ENCODE measurements around the gene PM20D1.
"Not testable (repeated sequence)": the region's sequence is repeated elsewhere in the genome, so short reads cannot be mapped to it uniquely, and the experiment has no call there.

PM20D1 gene, protein sequence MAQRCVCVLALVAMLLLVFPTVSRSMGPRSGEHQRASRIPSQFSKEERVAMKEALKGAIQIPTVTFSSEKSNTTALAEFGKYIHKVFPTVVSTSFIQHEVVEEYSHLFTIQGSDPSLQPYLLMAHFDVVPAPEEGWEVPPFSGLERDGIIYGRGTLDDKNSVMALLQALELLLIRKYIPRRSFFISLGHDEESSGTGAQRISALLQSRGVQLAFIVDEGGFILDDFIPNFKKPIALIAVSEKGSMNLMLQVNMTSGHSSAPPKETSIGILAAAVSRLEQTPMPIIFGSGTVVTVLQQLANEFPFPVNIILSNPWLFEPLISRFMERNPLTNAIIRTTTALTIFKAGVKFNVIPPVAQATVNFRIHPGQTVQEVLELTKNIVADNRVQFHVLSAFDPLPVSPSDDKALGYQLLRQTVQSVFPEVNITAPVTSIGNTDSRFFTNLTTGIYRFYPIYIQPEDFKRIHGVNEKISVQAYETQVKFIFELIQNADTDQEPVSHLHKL

DNA sequence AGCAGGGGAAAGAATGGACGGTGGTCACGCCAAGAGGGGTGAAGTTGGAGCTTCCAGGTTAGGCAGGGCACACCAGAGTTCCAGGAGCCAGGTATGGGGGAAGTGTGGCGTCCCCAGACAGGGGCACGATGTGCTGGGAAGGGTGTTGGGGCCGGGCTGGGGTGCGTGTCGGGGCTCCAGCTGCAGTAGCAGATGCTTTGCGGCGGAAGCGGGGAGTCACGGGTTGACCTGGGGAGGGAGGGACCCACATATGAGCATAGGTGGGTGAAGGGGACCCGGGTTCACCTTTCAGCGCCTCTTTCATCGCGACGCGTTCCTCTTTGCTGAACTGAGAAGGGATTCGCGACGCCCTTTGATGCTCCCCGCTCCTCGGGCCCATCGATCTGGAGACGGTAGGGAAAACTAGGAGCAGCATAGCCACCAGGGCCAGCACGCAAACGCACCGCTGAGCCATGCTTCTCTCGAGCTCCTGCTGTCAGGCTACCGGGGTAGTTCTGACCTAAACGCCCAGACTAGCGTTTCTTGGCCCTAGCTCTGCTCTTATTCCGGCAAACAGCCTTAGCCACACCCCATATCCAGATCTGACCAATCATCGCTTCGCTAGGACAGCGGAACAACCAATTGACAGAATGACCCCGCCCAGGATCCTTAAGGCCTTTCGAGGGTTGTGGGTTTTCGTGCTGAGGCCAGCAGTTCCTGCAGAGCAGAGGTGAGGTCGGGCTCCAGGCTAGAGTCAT lies at the start of gene PM20D1:
Gene PM20D1 (minus strand): TSS at position 514 of the 737 bp plus-strand sequence. CDS start 60 bp downstream, at position 454.
- DNase-seq = peak in 35 of 58 donors; percentile 5 to 87 (median 40)

DNA sequence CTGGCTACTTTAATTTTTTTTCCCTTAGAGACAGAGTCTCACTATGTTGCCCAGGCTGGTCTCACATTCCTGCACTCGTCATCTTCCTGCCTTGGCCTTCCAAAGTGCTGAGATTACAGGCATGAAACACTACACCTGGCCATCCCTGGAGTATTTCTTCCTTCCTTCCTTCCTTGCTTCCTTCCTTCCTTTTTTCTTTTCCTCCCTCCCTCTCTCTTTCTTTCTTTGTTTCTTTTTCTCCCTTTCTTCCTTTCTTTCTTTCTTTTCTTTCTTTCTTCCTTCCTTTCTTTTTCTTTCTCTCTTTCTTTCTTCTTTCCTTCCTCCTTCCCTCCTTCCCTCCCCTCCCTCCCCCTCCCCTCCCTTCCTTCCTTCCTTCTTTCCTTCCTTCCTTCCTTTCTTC lies 46.4 kb upstream of the PM20D1 start:
- DNase-seq = no peak

DNA sequence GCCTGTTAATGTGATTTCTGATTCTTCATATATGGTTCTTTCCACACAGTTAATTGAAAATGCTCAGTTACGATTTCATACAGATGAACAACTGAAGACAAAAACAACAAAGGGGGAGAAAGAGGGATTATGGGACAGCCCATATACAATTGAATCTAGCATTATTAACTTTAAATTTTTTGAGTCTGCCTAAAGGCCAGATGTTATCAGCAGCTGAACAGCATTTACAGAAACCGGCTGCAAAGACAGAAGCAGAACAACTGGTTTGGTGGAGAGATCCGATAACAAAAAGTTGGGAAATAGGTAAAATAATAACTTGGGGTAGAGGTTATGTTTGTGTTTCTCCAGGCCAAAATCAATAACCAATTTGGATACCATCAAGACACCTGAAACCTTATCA lies 44.2 kb upstream of the PM20D1 start:
- DNase-seq = not testable (repeated sequence)

DNA sequence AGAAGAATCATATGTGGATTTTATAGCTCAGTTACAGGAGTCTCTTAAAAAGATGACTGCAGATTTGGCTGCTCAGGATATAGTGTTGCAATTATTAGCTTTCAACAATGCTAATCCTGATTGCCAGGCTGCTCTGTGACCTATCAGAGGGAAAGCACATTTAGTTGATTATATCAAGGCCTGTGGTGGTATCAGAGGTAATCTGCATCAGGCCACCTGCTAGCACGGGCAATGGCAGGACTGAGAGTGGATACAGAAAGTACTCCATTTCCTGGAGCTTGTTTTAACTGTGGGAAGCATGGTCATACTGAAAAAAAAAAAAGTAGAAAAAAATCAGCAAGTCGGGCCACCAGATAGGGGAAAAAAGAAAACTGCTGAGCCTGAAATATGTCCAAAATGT lies 42.2 kb upstream of the PM20D1 start:
- not testable (repeated sequence) for DNase-seq

DNA sequence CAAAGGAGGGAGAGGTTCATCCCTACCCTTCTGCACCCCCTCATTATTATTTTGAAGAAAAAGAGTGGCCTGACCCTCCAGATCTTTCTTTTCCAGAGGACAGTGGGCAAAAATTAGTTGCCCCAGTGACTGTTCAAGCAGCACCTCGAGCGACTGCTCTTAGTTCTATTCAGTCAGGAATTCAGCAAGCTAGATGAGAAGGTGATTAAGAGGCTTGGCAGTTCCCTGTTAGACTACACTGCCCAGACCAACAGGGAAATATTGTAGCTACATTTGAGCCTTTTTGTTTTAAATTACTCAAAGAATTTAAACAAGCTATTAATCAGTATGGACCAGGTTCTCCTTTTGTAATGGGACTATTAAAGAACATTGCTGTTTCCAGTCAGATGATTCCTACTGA lies 41.5 kb upstream of the PM20D1 start:
- DNase-seq = not testable (repeated sequence)

DNA sequence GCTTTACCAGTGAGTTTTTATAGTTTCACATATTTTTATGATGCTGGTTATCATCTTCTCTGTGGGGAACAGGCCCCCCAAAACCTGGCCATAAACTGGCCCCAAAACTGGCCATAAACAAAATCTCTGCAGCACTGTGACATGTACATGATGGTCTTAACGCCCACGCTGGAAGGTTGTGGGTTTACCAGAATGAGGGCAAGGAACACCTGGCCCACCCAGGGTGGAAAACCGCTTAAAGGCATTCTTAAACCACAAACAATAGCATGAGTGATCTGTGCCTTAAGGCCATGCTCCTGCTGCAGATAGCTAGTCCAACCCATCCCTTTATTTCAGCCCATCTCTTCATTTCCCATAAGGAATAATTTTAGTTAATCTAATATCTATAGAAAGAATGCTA lies 40.7 kb upstream of the PM20D1 start:
- DNase-seq = not testable (repeated sequence)

DNA sequence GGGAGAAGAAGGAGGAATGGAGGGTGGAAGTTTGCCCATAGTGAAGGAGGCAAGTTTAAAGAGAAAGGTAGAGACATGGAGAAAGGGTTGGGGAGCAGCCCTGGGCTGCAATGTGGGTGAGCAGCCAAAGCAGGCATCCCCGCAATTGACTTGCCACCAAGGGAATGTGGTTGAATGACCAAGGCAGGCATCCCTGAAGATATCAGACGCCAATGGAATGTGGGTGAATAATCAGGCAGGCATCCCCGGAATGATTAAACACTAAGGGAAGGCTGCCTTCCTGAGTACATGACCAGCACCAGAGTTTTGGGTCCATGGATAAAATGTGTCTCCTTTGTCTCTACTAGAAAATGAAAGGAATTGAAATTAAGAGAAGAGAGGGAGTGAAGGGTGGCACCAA lies 39.8 kb upstream of the PM20D1 start:
- DNase-seq = not testable (repeated sequence)

DNA sequence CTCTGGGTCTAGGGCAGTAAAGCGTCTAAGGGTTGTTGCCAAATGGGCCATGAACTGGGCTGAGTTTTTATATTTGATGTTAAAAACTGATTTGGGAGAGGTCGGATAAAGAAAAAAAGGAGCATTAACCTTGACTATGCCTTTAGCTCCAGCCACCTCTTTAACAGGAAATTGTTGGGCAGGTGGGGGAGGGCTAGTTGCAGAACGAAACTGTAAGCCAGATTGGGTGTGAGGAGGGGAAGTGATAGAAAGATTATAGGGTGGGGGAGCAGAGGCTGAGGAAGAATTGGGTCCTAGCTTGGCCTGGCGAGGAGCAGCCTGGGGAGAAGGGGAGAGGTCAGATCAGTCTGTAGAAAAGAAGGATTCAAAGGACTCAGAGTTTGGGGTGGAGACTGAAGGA lies 39.1 kb upstream of the PM20D1 start:
- DNase-seq = not testable (repeated sequence)

DNA sequence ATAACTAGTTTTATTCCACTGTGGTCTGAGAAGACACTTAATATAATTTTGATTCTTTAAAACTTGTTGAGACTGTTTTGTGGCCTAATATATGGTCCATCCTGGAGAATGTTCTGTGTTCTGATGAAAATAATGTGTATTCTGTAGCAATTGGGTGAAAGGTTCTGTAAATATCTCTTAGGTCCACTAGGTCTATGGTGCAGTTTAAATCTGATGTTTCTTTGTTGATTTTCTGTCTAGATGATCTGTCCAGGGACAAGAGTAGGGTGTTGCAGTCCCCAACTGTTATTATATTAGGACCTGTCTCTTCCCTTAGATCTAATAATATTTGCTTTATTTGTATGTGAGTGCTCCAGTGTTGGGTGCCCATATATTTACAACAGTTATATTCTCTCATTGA lies 33.9 kb upstream of the PM20D1 start:
- no peak for DNase-seq

DNA sequence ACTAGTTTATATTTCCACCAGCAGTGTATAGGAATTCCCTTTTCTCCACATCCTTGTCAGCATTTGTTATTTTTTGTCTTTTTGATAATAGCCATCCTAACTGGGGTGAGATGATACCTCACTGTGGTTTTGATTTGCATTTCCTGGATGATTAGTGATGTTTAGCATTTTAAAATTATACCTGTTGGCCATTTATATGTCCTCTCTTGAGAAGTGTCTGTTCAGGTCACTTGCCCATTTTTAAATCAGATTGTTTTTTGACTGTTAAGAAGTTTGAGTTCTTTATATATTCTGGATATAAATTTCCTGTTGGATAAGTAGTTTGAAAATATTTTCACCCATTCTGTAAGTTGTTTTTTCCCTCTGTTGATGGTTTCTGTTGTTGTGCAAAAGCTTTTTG lies 31.0 kb upstream of the PM20D1 start:
- DNase-seq = no peak

DNA sequence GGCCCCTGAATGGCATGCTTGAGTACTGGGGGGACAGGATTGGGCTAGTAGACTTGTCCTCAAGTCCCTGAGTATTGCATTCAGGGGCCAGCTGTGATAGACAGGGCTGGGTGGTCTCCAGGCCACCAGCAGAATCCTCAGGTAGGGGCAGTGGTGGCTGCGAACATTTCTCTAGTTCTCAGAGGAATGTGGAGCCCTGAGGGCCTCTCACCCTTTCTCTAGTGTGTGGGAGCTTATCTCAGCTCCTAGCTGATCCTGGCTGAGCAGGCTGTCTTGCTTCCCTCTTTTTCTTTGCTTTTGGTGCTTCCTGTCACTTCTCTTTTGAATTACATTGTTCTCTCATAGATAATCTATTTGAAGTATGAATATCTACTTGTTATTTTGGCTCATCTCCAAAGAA lies 30.0 kb upstream of the PM20D1 start:
- no peak for DNase-seq

DNA sequence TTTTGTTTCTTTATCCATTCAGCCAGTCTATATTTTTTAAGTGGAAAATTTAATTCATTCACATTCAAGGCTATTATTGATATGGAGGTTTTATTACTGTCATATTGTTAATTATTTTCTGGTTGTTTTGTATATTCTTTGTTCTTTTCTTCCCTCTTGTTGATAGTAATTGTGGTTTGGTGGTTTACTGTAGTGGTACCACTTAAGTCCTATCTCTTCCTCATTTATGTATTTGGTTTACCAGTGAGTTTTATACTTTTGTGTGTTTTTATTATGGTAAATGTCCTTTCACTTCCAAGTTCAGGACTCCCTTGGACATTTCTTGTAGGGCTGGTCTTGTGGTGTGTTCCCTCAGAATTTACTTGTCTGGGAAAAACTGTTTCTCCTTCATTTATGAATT lies 28.1 kb upstream of the PM20D1 start:
- DNase-seq = no peak

DNA sequence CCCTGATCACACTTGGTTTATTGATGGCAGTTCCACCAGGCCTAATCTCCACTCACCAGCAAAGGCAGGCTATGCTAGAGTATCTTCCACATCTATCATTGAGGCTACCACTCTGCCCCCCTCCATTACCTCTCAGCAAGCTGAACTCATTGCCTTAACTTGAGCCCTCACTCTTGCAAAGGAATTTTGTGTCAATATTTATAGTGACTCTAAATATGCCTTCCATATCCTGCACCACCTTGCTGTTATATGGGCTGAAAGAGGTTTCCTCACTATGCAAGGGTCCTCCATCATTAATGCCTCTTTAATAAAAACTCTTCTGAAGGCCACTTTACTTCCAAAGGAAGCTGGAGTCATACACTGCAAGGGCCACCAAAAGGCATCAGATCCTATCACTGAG lies 23.2 kb upstream of the PM20D1 start:
- DNase-seq = not testable (repeated sequence)

DNA sequence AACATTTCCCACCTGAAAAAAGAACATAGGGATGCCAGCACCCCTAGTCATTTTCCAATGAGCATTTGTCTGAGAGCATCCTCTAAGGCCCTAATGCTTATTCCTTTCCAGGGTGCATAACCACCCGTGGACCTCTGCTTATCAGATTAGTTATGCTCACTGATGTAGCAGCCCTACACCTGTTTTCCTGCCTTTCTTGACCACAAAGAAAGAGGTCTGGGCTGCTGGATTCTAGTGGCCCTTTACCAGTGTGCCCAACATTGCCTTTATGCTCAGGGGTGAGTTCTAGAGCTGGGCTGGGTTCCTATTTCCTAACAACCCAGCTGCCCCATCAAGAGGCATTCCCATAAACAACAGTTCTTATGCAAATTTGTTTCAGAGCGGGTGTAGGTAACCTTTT lies 20.3 kb upstream of the PM20D1 start:
- DNase-seq = no peak

DNA sequence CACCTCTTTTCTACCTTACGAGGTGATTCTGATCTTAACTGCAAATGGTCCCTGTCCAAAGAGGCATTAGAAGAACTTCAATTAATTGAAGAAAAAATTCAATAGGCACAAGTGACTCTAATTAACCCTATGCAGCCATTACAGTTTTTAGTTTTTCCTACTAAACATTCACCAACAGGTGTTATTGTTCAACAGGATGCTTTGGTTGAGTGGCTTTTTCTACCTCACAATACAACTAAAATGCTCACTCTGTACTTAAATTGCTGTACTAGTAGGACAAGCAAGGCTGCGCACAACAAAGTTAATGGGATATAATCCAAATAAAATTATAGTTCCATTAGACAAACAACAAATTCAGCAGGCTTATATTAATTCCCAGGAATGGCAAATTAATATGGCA lies 11.6 kb upstream of the PM20D1 start:
- no peak for DNase-seq

DNA sequence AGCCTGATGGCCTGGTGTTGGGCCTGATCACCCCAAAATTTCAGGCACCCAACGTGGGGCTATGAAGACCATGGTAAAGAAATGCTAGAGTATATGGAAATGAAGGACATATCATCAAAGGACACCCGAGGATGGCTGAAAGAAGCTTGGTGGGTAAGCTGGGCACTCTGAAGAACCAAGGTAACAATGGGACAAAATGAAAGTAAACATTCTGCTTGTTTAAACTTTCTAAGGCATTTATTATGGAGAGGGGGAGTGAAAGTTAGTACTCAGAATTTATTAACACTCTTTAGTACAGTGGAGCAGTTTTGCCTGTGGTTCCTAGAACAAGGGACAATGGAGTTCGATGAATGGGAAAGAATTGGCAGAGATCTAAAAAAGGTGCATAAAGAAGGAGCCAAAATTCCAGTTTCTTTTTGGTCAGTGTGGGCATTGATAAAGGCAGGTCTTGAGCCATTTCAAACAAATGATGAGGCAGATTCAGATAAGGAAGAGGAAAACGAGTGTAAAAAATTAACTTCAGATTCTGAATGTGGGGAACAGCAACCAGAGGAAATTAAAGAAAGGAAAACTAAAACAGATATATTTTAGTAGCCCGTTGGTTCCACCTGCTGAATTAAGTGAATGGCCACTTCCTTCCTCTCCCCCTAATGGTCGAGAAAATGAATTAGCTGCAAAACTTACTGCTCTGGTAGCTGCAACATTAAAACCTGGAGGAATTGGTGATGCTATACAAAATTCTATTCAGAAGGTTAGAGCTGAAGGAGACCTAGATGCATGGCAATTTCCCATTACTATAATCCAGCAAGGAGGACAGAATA lies 8.4 kb upstream of the PM20D1 start:
- no peak for DNase-seq

DNA sequence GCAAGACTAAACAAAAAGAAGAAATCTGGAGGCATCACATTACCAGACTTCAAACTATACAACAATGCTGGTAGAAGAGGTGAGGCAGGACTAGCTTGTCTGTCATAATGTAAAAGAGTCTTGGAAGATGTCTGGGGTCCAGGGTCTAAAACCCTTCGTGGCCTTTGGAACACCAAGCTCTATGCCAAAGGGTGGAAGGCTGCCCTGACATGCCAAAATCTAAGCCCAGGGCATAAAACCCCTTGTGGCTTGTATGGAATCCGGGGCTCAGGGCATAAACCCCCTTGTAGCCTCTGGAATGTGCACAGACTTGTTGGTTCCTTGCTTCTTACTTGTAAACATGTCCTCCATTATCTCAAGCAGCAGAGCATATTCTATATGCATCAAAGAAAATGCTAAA lies 7.6 kb upstream of the PM20D1 start:
- DNase-seq = not testable (repeated sequence)

DNA sequence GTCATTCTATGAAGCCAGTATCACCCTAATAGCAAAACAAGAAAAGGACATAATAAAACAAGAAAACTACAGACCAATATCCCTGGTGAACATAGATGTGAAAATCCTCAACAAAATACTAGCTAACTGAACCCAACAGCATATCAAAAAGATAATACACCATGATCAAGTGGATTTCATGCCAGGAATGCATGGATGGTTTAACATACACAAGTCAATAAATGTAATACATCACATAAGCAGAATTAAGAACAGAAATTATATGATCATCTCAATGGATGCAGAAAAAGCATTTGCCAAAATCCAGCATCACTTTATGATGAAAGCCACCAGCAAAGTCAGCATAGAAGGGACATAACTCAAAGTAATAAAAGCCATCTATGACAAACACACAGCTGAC lies 6.5 kb upstream of the PM20D1 start:
- no peak for DNase-seq

DNA sequence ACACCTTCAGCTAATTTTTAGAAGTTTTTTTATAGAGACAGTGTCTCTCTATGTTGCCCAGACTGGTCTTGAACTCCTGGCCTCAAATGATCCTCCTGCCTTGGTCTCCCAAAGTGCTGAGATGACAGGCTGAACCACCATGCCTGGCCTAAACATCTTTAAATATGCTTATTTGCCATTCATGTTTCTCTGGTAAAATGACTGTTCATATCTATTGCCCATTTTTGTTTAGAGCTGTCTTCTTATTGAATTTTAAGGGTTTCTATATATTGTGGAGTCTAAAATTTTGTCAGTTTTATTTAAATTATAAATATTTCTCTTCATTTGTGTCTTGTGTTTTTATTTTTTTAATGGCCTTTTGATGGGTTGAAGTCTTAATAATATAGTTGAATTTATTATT lies 3.0 kb upstream of the PM20D1 start:
- DNase-seq = no peak

DNA sequence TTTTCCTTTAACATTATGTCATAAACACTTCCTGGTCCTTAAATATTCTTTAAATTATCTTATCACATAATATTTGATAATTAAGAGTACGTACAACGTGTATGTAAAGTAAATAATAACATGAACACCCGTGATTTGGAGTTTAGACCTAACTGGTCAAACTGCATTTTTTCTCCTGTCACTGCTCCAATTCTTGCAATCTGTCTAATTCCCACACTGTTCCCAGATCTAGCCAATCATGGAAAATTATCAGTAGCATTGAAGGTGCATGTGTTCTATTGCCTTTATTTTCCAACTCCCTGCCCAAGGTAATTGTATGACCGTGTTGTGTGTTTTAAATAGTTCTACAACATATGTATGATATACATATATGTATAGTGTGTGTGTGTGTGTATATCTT lies 2.1 kb upstream of the PM20D1 start:
- DNase-seq = no peak

DNA sequence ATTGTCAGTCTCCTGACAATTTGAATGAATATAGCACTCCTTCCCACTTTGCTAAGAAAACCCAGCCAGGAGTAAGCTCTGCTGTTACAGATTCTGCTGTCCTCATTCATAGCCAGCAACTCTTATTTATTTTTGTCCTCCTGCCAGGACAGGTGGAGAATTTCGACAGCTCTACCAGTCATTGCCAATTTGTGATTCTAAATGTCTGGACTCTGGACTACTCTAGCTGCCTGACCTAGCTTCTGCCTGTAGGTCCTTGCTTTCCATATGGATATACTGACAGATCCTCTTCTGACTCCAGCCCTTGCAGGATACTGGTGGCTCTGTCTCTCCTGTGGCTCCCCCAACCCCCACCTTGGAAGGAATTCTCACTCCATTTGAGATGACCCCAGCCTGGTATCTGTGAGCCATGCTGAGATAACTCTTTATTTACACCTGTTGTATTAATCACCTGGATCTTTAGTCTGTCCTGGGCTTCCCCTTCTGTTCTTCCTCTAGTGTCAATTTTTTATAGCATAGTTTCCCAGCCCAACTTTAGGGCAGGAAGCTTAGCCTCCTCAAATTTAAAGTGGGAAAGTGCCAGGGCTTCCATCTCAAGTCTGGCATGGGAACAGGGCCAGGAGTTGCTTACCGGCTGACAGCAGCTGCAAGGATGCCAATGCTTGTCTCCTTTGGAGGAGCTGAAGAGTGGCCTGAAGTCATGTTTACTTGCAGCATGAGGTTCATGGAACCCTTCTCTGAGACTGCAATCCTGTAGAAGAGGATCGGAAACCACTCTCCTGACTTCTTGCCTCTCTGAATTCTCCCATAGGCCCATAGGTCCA lies 6.7 kb downstream of the PM20D1 start:
- DNase-seq = peak in 1 of 58 donors; percentile 13

All from anterior cingulate cortex (tissue), 58 donors.